ENCODE results near the gene DLGAP4.
"Not testable (repeated sequence)": the region's sequence is repeated elsewhere in the genome, so short reads cannot be mapped to it uniquely, and the experiment has no call there.

DLGAP4 gene

GRCh38 chr20:36563374-36563773 lies 257.2 kb downstream of the DLGAP4 start:
- TF ChIP-seq CTCF (IDR thresholded peaks at IDR 0.05; ENCODE audit: low read depth, low read length, missing control alignments): no peak
- in situ Hi-C loops (cut with HindIII; ENCODE audit: low sequenced_read_pairs): loop anchor here (25.0 kb wide), 1 partner anchor 199 kb away; the partner anchor contains the start of gene DSN1
- no peak for DNase-seq (ENCODE audit: low read depth)
- H3K4me3 ChIP-seq (ENCODE audit: low read depth, low read length): no peak overlapping the region

- DNase-seq (ENCODE audit: low read depth); H3K4me3 ChIP-seq (ENCODE audit: low read depth, low read length): not testable (repeated sequence)
- in situ Hi-C loops (cut with HindIII; ENCODE audit: low sequenced_read_pairs): loop anchor here (25.0 kb wide), 1 partner anchor 198 kb away; the partner anchor contains the start of gene DSN1
These were observed 258.1 kb downstream of the DLGAP4 start for GRCh38 chr20:36564078-36564725.

GRCh38 chr20:36564726-36565121 lies 258.6 kb downstream of the DLGAP4 start:
- in situ Hi-C loops (cut with HindIII; ENCODE audit: low sequenced_read_pairs): loop anchor here (25.0 kb wide), 1 partner anchor 198 kb away; the partner anchor contains the start of gene DSN1
- not testable (repeated sequence) for DNase-seq (ENCODE audit: low read depth); H3K4me3 ChIP-seq (ENCODE audit: low read depth, low read length)

- DNase-seq (ENCODE audit: low read depth): no peak
- in situ Hi-C loops (cut with HindIII; ENCODE audit: low sequenced_read_pairs): loop anchor here (25.0 kb wide), 1 partner anchor 197 kb away; the partner anchor contains the start of gene DSN1
- TF ChIP-seq CTCF (IDR thresholded peaks at IDR 0.05; ENCODE audit: low read depth, low read length, missing control alignments): no peak
- H3K4me3 ChIP-seq (ENCODE audit: low read depth, low read length): no peak overlapping the region
These were observed 259.4 kb downstream of the DLGAP4 start for GRCh38 chr20:36565520-36565919.

- DNase-seq (ENCODE audit: low read depth): peak; percentile 40
- in situ Hi-C loops (cut with HindIII; ENCODE audit: low sequenced_read_pairs): loop anchor here (25.0 kb wide), 1 partner anchor 192 kb away; the partner anchor contains the start of gene DSN1
These were observed 263.8 kb downstream of the DLGAP4 start for GRCh38 chr20:36569847-36570429.

GRCh38 chr20:36571564-36572504 lies 265.7 kb downstream of the DLGAP4 start:
- no peak for DNase-seq (ENCODE audit: low read depth)
- no peak overlapping the region for H3K4me3 ChIP-seq (ENCODE audit: low read depth, low read length)
- in situ Hi-C loops (cut with HindIII; ENCODE audit: low sequenced_read_pairs): loop anchor here (25.0 kb wide), 1 partner anchor 190 kb away; the partner anchor contains the start of gene DSN1
- no peak for TF ChIP-seq CTCF (IDR thresholded peaks at IDR 0.05; ENCODE audit: low read depth, low read length, missing control alignments)

More at GRCh38 chr20:36569847-36570429, 263.8 kb downstream of the DLGAP4 start:
- no peak for TF ChIP-seq CTCF (IDR thresholded peaks at IDR 0.05; ENCODE audit: low read depth, low read length, missing control alignments)
- no peak overlapping the region for H3K4me3 ChIP-seq (ENCODE audit: low read depth, low read length)

- no peak for DNase-seq (ENCODE audit: low read depth)
- TF ChIP-seq CTCF (IDR thresholded peaks at IDR 0.05; ENCODE audit: low read depth, low read length, missing control alignments): no peak
- in situ Hi-C loops (cut with HindIII; ENCODE audit: low sequenced_read_pairs): loop anchor here (25.0 kb wide), 1 partner anchor 190 kb away; the partner anchor contains the start of gene DSN1
- peak overlapping the region; percentile 82 for H3K4me3 ChIP-seq (ENCODE audit: low read depth, low read length)
These were observed 266.6 kb downstream of the DLGAP4 start for GRCh38 chr20:36572701-36573102.

Data from astrocyte of the cerebellum (primary cell).